ENCODE results near the gene CYTL1. TPM values are rescaled to one million over a fixed set of nuclear protein-coding genes. Genes with fewer than 3 reads are reported as not detected.

CYTL1 gene
- total RNA-seq, 1 donor from 2014 or later = 9.4 TPM

DNA sequence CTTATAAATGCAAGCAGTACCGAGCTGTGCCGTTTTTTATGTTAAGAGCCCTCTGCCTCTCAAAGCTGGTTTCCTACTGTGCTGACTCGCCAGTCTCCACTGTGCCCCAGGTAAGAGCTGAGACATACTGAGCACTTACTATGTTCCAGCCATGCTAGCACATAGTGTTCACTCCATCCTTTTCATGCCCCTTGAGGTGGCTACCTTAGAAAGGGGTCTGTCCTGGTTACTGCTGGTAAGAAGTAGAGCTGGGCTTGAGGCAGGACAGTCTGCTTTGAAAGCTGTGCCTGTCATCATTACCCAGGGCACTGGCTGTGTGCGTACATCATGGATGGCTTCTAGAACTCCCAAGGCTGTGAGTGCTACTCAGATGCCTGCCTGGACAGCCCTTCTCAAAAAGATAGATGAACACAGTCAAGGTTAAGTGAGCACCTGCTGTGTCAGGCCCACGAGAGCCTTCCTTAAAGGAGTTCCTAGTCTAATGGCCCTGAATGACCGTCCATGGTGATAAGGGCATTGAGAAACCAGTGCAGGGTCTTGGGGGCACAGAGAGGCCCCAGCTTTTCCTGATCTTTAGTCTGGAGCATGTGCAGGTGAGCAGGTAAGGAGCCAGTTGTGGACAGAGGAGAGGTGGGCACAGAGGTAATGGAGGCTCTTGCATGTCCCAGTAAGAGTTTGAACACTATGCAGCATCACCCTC, 33.6 kb upstream of the CYTL1 start:
- TF ChIP-seq, protein P1, sequence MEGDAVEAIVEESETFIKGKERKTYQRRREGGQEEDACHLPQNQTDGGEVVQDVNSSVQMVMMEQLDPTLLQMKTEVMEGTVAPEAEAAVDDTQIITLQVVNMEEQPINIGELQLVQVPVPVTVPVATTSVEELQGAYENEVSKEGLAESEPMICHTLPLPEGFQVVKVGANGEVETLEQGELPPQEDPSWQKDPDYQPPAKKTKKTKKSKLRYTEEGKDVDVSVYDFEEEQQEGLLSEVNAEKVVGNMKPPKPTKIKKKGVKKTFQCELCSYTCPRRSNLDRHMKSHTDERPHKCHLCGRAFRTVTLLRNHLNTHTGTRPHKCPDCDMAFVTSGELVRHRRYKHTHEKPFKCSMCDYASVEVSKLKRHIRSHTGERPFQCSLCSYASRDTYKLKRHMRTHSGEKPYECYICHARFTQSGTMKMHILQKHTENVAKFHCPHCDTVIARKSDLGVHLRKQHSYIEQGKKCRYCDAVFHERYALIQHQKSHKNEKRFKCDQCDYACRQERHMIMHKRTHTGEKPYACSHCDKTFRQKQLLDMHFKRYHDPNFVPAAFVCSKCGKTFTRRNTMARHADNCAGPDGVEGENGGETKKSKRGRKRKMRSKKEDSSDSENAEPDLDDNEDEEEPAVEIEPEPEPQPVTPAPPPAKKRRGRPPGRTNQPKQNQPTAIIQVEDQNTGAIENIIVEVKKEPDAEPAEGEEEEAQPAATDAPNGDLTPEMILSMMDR (IDR thresholded peaks at IDR 0.05; ENCODE audit: insufficient read depth, low read length, poor library complexity, severe bottlenecking) = no peak
- H3K4me3 ChIP-seq (ENCODE audit: low read depth, low read length) = no peak overlapping the region
- no peaks in the 10 kb centered on the region for H3K27me3 ChIP-seq (ENCODE audit: control insufficient read depth, insufficient read depth, low read length)
- no peak for DNase-seq (ENCODE audit: low read depth)
- H3K36me3 ChIP-seq (ENCODE audit: control insufficient read depth, insufficient read depth, low read length) = no peaks in the 10 kb centered on the region

DNA sequence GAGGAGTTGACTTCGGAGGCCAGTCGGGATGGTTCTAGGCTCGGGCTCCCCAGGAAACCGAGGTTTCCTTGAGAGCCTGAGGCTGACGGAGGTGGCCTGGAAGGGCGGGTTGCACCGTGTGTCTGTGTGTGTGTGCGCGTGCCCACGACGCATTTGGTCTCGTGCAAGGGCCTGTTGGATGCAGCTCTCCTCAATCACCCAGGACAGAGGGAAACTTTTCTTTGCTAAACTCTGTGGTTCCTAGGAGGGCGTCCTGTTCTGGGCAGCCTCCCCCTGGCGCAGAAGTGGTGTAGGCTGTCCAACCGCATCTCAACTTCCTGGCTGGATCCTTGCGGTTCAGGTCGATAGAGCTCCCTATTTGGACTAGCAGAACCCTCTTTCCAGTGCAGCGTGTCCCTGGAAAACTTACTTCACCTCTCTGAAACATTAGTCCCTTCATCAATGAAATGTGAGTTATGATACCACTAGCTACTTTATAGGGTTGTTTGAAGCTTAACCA, 33.0 kb upstream of the CYTL1 start:
- no peak for DNase-seq (ENCODE audit: low read depth)
- Histone ChIP-seq H3K4me3 (ENCODE audit: low read depth, low read length) (peak overlapping the region; percentile 53), H3K36me3 (ENCODE audit: control insufficient read depth, insufficient read depth, low read length) (no peaks in the 10 kb centered on the region), H3K27me3 (ENCODE audit: control insufficient read depth, insufficient read depth, low read length) (no peaks in the 10 kb centered on the region)
- TF ChIP-seq, protein P1 (IDR thresholded peaks at IDR 0.05; ENCODE audit: insufficient read depth, low read length, poor library complexity, severe bottlenecking) = no peak

DNA sequence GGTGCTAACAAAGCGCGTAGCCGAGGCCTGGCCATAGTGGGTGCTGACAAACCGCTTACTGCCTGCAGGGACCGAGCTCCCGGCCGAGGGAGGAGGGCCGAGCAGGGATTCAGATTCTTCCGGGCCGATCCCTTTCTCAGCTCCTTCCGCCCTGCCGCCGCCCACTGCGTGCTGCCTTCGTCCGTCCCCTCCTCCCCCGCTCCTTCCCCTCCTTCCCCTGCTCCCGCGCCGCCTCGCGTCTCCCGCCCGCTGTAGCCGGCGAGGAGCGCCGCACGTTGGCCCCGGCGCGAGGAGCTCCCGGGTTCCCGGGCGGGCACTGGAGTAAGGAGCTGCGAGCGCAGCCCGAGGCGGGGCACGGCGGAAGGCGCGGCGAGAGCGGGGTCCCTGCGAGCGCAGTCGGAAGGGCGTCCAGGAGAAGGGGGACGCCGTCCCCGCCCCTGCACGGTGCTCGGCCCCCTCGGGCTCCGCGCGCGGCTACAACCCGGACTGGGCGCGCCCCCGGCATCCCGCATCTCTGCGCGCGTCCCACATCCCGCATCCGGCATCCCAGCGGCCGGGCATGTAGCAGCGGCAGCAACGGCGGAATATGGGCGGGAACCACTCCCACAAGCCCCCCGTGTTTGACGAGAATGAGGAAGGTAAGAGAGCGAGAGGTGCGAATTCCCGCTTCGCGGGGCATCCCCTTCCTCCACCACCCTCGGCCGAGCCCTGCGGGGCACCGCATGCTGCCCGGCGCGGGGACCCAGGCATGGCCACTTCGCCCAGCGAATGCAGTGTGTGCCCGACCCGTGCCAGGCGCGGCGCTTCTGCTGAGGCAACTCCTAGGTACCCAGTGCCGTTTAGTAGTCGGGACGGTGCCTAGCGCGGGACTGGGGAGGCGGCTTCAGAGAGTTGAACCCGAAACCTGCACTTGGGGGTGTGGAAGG, 32.3 kb upstream of the CYTL1 start, which contains the start of gene STK32B:
Gene STK32B, plus strand, starts transcription at position 203 of the 926 bp plus-strand sequence.
- Histone ChIP-seq H3K36me3 (ENCODE audit: control insufficient read depth, insufficient read depth, low read length) (no peaks in the 10 kb centered on the region), H3K27me3 (ENCODE audit: control insufficient read depth, insufficient read depth, low read length) (no peaks in the 10 kb centered on the region), H3K4me3 (ENCODE audit: low read depth, low read length) (peak within 1 kb of the TSS; percentile 53)
- TF ChIP-seq, protein P1 (IDR thresholded peaks at IDR 0.05; ENCODE audit: insufficient read depth, low read length, poor library complexity, severe bottlenecking) = peak; percentile 21
- no peak for DNase-seq (ENCODE audit: low read depth)

DNA sequence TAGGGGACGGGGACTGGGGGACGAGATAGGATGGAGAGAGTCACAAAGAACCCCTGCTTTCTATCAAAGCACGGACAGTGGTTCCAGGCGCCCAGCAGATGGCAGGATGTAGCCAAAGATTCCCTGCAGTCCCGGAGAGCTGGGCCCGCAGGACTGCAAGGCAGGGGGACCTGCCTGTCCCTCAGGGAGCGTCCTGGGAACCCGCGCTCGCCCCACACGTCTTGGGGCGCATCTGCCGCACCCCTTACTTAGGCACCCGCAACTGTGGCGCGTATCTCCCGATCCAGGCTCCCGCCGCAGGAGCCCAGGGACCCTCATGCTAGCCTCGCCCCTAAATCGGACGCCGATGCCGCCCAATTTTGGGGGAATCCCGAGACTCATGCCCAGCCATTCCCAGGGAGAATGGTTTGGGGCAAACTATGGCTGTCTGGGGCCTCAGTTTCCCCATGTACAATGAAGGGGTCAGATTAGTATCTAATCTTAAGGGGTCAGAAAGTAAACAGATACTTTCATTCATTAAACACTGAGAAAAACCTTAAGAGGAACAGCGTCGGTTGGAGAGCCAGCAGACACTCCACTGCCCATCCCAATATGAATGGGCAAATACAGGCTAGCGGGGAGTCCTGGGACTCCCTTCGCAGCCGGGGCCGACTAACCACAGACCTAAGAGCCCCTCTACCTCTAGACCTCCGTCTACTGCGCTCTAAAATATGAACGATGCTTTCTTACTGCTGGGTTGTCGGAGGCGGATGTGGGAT, 31.4 kb upstream of the CYTL1 start:
- H3K27me3 ChIP-seq (ENCODE audit: control insufficient read depth, insufficient read depth, low read length) = no peaks in the 10 kb centered on the region
- no peak for DNase-seq (ENCODE audit: low read depth)
- TF ChIP-seq, protein P1 (IDR thresholded peaks at IDR 0.05; ENCODE audit: insufficient read depth, low read length, poor library complexity, severe bottlenecking) = peak; percentile 79
- H3K4me3 ChIP-seq (ENCODE audit: low read depth, low read length) = peak overlapping the region; percentile 53
- no peaks in the 10 kb centered on the region for H3K36me3 ChIP-seq (ENCODE audit: control insufficient read depth, insufficient read depth, low read length)

DNA sequence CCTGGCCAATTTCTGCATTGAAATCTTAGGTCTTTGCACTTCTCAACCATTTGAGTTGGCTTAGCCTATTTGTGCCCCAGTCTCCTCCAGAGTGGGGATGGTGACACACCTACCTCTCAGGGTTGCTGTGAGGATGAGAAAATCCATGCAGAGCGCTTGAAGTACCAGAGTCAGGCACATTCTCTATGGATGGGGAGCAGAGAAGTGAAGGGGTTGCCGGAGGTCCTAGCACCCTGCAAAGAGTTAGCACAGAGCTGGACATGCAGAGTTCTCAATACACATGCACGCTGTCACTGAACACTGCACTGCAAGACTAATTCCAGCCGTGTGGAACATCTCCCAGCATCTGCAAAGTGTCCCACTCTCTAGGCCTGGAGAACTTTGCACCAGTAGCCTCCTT, 29.5 kb upstream of the CYTL1 start:
- TF ChIP-seq, protein P1 (IDR thresholded peaks at IDR 0.05; ENCODE audit: insufficient read depth, low read length, poor library complexity, severe bottlenecking) = no peak
- Histone ChIP-seq H3K4me3 (ENCODE audit: low read depth, low read length) (no peak overlapping the region), H3K36me3 (ENCODE audit: control insufficient read depth, insufficient read depth, low read length) (no peaks in the 10 kb centered on the region), H3K27me3 (ENCODE audit: control insufficient read depth, insufficient read depth, low read length) (no peaks in the 10 kb centered on the region)
- no peak for DNase-seq (ENCODE audit: low read depth)
